ENCODE results near the gene EDN2.

The EDN2 gene

DNA sequence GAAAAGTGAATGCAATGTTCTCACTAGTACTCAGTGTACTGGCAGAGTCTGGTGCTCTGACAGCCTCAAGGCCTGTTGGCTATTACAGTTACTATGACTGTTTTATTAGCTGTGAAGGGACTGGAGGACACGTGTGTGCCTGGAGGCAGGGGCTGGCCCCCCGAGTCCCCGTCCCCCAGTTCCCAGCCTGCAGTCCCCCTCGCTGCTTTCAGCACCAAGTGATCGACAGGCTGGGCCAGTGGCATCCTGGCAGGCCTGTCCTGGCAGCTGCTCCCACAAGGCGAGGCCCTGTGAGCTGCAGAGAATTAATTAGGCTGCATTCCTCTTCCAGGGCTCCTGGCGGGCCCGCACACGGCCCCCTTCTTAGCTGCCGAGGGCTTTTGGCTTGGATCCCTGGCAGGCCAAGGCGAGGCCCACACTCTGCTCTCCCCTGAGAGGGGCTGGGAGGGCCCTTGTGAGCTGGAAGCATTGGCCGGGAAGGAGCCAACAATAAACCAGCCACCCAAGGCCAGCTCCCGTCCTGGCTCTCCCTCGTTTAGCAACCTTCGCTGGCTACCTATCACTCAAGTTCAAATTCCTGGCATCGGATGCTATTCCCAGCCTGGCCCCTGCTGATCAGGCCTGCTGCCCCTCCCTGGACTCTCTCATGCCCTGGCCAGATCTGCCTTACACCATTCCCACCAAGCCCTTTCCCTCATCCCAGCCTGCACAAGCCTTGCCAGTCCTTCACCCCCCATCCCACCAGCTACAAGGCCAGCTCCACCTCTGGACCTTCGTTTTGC, 9.8 kb downstream of the EDN2 start:
- Histone ChIP-seq H3K9ac (ENCODE audit: low read depth, low read length, poor library complexity) (peak overlapping the region; percentile 47), H3K4me1 (ENCODE audit: control insufficient read depth in 2 of 2, insufficient read depth in 1 of 2, low read depth in 1 of 2, low read length in 2 of 2) (peaks cover 13 to 24% of the 10 kb centered on the region in 2 donors), H3K23ac (ENCODE audit: low read depth, low read length, poor library complexity) (no peak overlapping the region), H2BK15ac (ENCODE audit: low read length) (peak overlapping the region; percentile 86), H3K27me3 (ENCODE audit: control insufficient read depth in 3 of 3, insufficient read depth in 3 of 3, low read depth in 1 of 3, low read length in 3 of 3) (no peaks in the 10 kb centered on the region), H2BK5ac (ENCODE audit: low read length) (peak overlapping the region; percentile 45), H3K14ac (ENCODE audit: low read length) (no peak overlapping the region), H3K79me1 (ENCODE audit: low read depth, low read length) (no peaks in the 10 kb centered on the region), H3K4ac (ENCODE audit: low read length) (no peak overlapping the region), H4K8ac (ENCODE audit: low read depth, low read length) (no peak overlapping the region), H2AFZ (ENCODE audit: low read length) (peak overlapping the region; percentile 80), H3K9me3 (replicated peaks in 1 of 2; ENCODE audit: control insufficient read depth in 2 of 2, insufficient read depth in 1 of 2, low read depth in 1 of 2, low read length in 2 of 2) (no peaks in the 10 kb centered on the region), H2AK5ac (ENCODE audit: low read depth, low read length) (peak overlapping the region; percentile 58), H2BK12ac (ENCODE audit: low read length) (no peak overlapping the region), H3K27ac (replicated peaks; ENCODE audit: low read length) (no peak overlapping the region), H3K4me3 (ENCODE audit: low read length in 2 of 2) (no peak overlapping the region), H3K36me3 (replicated peaks in 1 of 2; ENCODE audit: control insufficient read depth in 2 of 2, insufficient read depth in 2 of 2, low read length in 2 of 2) (no peaks in the 10 kb centered on the region), H3K18ac (ENCODE audit: low read length) (peak overlapping the region; percentile 87), H4K91ac (ENCODE audit: low read depth, low read length, poor library complexity) (no peak overlapping the region), H3K4me2 (ENCODE audit: insufficient read depth, low read length, poor library complexity, severe bottlenecking) (no peak overlapping the region), H2BK120ac (ENCODE audit: low read depth, low read length) (peak overlapping the region; percentile 29)
- WGBS, 2 donors (ENCODE audit: extremely low coverage in 2 of 2, insufficient read length in 2 of 2, insufficient replicate concordance in 1 of 2) = no CpG with 5 or more reads among the region's 17 CpGs
- no peak for DNase-seq (ENCODE audit: low spot score)

DNA sequence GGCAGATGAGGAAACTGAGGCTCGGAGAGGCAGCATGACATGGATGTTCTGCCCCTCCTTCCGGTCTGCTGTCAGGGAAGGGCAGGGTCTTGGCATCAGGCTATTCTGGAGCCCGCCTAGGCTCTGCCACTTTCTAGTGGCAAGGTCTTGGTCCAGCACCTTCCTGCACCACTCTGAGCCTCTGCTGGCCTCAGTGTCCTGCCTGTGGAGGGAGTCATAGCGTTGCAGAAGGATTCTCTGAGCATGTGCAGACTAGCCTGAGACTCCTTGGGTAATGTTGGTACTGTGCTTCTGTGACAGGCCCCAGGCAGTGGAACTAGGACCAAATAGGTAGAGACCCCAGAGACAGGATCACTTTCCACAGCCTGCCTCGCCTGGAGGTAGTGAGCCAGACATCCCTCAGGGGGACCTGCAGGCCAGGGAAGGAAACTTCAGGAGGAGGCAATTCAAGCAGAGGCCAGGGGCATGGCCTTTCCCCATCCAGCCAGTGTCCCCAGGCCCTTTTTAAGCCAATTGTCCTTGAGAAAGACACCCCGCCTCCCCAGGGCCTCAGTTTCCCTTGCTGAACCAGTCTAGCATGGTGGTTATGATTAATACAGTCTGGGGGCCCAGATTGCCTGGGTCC, 10.6 kb downstream of the EDN2 start:
- H4K91ac ChIP-seq (ENCODE audit: low read depth, low read length, poor library complexity) = no peak overlapping the region
- no peaks in the 10 kb centered on the region for H3K27me3 ChIP-seq (ENCODE audit: control insufficient read depth in 3 of 3, insufficient read depth in 3 of 3, low read depth in 1 of 3, low read length in 3 of 3)
- H3K4me2 ChIP-seq (ENCODE audit: insufficient read depth, low read length, poor library complexity, severe bottlenecking) = no peak overlapping the region
- H3K36me3 ChIP-seq (replicated peaks in 1 of 2; ENCODE audit: control insufficient read depth in 2 of 2, insufficient read depth in 2 of 2, low read length in 2 of 2) = no peaks in the 10 kb centered on the region
- H3K4me1 ChIP-seq (ENCODE audit: control insufficient read depth in 2 of 2, insufficient read depth in 1 of 2, low read depth in 1 of 2, low read length in 2 of 2) = peaks cover 11 to 21% of the 10 kb centered on the region in 2 donors
- peak overlapping the region in 1 of 2 donors; percentile 48 for H3K4me3 ChIP-seq (ENCODE audit: low read length in 2 of 2)
- no peak overlapping the region for H2BK15ac ChIP-seq (ENCODE audit: low read length)
- no peak overlapping the region for H2AFZ ChIP-seq (ENCODE audit: low read length)
- H4K8ac ChIP-seq (ENCODE audit: low read depth, low read length) = no peak overlapping the region
- no peak overlapping the region for H3K9ac ChIP-seq (ENCODE audit: low read depth, low read length, poor library complexity)
- H2BK120ac ChIP-seq (ENCODE audit: low read depth, low read length) = peak overlapping the region; percentile 29
- DNase-seq (ENCODE audit: low spot score) = no peak
- H3K23ac ChIP-seq (ENCODE audit: low read depth, low read length, poor library complexity) = no peak overlapping the region
- H3K79me1 ChIP-seq (ENCODE audit: low read depth, low read length) = no peaks in the 10 kb centered on the region
- no peak overlapping the region for H3K27ac ChIP-seq (replicated peaks; ENCODE audit: low read length)
- H3K14ac ChIP-seq (ENCODE audit: low read length) = no peak overlapping the region
- H3K9me3 ChIP-seq (replicated peaks in 1 of 2; ENCODE audit: control insufficient read depth in 2 of 2, insufficient read depth in 1 of 2, low read depth in 1 of 2, low read length in 2 of 2) = no peaks in the 10 kb centered on the region
- WGBS, 2 donors (ENCODE audit: extremely low coverage in 2 of 2, insufficient read length in 2 of 2, insufficient replicate concordance in 1 of 2) = no CpG with 5 or more reads among the region's 6 CpGs
- H2BK12ac ChIP-seq (ENCODE audit: low read length) = no peak overlapping the region
- no peak overlapping the region for H3K4ac ChIP-seq (ENCODE audit: low read length)
- H3K18ac ChIP-seq (ENCODE audit: low read length) = peak overlapping the region; percentile 11
- H2BK5ac ChIP-seq (ENCODE audit: low read length) = no peak overlapping the region
- H2AK5ac ChIP-seq (ENCODE audit: low read depth, low read length) = peak overlapping the region; percentile 4

DNA sequence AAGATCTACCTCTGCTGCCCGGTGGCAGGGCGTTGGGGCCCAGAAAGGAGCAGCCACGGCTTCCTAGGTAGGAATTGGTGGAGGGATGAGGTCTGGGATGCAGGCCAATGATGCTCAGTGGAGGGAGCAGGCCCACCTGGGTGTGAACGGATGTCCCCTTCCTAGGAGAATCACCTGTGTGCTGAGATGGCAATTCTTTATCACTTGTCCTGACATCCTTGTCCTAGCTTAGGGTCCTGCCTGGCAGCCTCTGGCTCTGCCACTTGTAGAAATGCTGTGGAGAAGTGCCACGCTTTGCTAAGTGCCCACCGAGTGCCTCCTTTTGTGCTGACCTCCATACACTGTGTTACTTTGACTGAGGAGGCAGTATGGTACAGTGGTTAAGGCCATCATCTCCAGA, 12.8 kb downstream of the EDN2 start:
- Histone ChIP-seq H2BK12ac (ENCODE audit: low read length) (no peak overlapping the region), H3K27ac (replicated peaks; ENCODE audit: low read length) (no peak overlapping the region), H2AFZ (ENCODE audit: low read length) (no peak overlapping the region), H2AK5ac (ENCODE audit: low read depth, low read length) (peak overlapping the region; percentile 88), H4K8ac (ENCODE audit: low read depth, low read length) (no peak overlapping the region), H3K79me1 (ENCODE audit: low read depth, low read length) (no peaks in the 10 kb centered on the region), H3K14ac (ENCODE audit: low read length) (no peak overlapping the region), H3K4me2 (ENCODE audit: insufficient read depth, low read length, poor library complexity, severe bottlenecking) (no peak overlapping the region), H2BK120ac (ENCODE audit: low read depth, low read length) (no peak overlapping the region), H3K4ac (ENCODE audit: low read length) (no peak overlapping the region), H3K9me3 (replicated peaks in 1 of 2; ENCODE audit: control insufficient read depth in 2 of 2, insufficient read depth in 1 of 2, low read depth in 1 of 2, low read length in 2 of 2) (no peaks in the 10 kb centered on the region), H4K91ac (ENCODE audit: low read depth, low read length, poor library complexity) (no peak overlapping the region), H3K23ac (ENCODE audit: low read depth, low read length, poor library complexity) (peak overlapping the region; percentile 34), H3K9ac (ENCODE audit: low read depth, low read length, poor library complexity) (no peak overlapping the region), H3K36me3 (replicated peaks in 1 of 2; ENCODE audit: control insufficient read depth in 2 of 2, insufficient read depth in 2 of 2, low read length in 2 of 2) (no peaks in the 10 kb centered on the region), H3K27me3 (ENCODE audit: control insufficient read depth in 3 of 3, insufficient read depth in 3 of 3, low read depth in 1 of 3, low read length in 3 of 3) (peaks cover 0 to 6% (median 0%) of the 10 kb centered on the region in 3 experiments), H3K4me1 (ENCODE audit: control insufficient read depth in 2 of 2, insufficient read depth in 1 of 2, low read depth in 1 of 2, low read length in 2 of 2) (peaks cover 9 to 14% of the 10 kb centered on the region in 2 donors), H3K4me3 (ENCODE audit: low read length in 2 of 2) (peak overlapping the region in 1 of 2 donors; percentile 35), H2BK15ac (ENCODE audit: low read length) (no peak overlapping the region), H2BK5ac (ENCODE audit: low read length) (no peak overlapping the region), H3K18ac (ENCODE audit: low read length) (peak overlapping the region; percentile 77)
- no peak for DNase-seq (ENCODE audit: low spot score)
- WGBS, 2 donors (ENCODE audit: extremely low coverage in 2 of 2, insufficient read length in 2 of 2, insufficient replicate concordance in 1 of 2) = no CpG with 5 or more reads among the region's 6 CpGs

- Histone ChIP-seq H3K18ac (ENCODE audit: low read length) (no peak overlapping the region), H4K8ac (ENCODE audit: low read depth, low read length) (no peak overlapping the region), H3K4me2 (ENCODE audit: insufficient read depth, low read length, poor library complexity, severe bottlenecking) (no peak overlapping the region), H3K36me3 (replicated peaks in 1 of 2; ENCODE audit: control insufficient read depth in 2 of 2, insufficient read depth in 2 of 2, low read length in 2 of 2) (no peaks in the 10 kb centered on the region), H3K27me3 (ENCODE audit: control insufficient read depth in 3 of 3, insufficient read depth in 3 of 3, low read depth in 1 of 3, low read length in 3 of 3) (peaks cover 0 to 13% (median 0%) of the 10 kb centered on the region in 3 experiments), H3K23ac (ENCODE audit: low read depth, low read length, poor library complexity) (no peak overlapping the region), H2BK5ac (ENCODE audit: low read length) (no peak overlapping the region), H2BK120ac (ENCODE audit: low read depth, low read length) (no peak overlapping the region), H4K91ac (ENCODE audit: low read depth, low read length, poor library complexity) (no peak overlapping the region), H3K4me1 (ENCODE audit: control insufficient read depth in 2 of 2, insufficient read depth in 1 of 2, low read depth in 1 of 2, low read length in 2 of 2) (peaks cover 4 to 5% of the 10 kb centered on the region in 2 donors), H2AK5ac (ENCODE audit: low read depth, low read length) (no peak overlapping the region), H3K14ac (ENCODE audit: low read length) (no peak overlapping the region), H2BK12ac (ENCODE audit: low read length) (no peak overlapping the region), H3K9ac (ENCODE audit: low read depth, low read length, poor library complexity) (no peak overlapping the region), H3K27ac (replicated peaks; ENCODE audit: low read length) (no peak overlapping the region), H2BK15ac (ENCODE audit: low read length) (no peak overlapping the region), H3K4me3 (ENCODE audit: low read length in 2 of 2) (no peak overlapping the region), H2AFZ (ENCODE audit: low read length) (no peak overlapping the region), H3K4ac (ENCODE audit: low read length) (no peak overlapping the region), H3K9me3 (replicated peaks in 1 of 2; ENCODE audit: control insufficient read depth in 2 of 2, insufficient read depth in 1 of 2, low read depth in 1 of 2, low read length in 2 of 2) (no peaks in the 10 kb centered on the region), H3K79me1 (ENCODE audit: low read depth, low read length) (no peaks in the 10 kb centered on the region)
- no peak for DNase-seq (ENCODE audit: low spot score)
- WGBS, 2 donors (ENCODE audit: extremely low coverage in 2 of 2, insufficient read length in 2 of 2, insufficient replicate concordance in 1 of 2) = no CpG with 5 or more reads among the region's 5 CpGs
These were observed 14.8 kb downstream of the EDN2 start for GRCh38 chr1:41469706-41470105.
